ENCODE results near the gene PCDH12.

Gene PCDH12

DNA sequence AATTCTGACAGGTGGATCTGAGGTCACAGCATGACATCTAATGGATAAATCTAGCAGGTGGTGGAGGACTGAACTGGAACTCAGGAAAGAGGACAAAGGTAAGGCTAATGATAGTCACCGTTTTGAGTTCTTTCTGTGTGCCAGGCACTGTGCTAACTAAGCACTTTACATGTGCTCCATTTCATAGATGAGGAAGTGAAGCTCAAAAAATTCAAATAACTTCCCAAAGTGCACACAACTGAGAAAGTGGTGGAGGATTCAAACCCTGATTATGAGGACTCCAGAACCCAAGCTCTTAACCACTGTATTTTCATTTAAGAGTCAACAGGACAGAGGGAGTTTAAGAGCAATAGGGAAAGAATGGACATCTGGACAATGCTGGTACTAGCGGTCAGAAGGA is 41.5 kb downstream of the PCDH12 start:
- ChIA-PET POLR2A (interaction anchor here (0.6 kb wide), 1 partner anchor 27 kb away, joined by 3 read pairs; no protein-coding TSS in a partner anchor), CTCF (interaction anchor here (1.2 to 3.5 kb wide), 8 partner anchors 10 to 224 kb away, joined by 3 to 23 read pairs (median 6); partner anchors contain the start of genes PCDH1 and RNF14)
- TF ChIP-seq CTCF (IDR thresholded peaks at IDR 0.05; ENCODE audit: control extremely low read depth, extremely low read depth, low read depth, missing control alignments), result no peak
- DNase-seq (ENCODE audit: extremely low spot score), result no peak

DNA sequence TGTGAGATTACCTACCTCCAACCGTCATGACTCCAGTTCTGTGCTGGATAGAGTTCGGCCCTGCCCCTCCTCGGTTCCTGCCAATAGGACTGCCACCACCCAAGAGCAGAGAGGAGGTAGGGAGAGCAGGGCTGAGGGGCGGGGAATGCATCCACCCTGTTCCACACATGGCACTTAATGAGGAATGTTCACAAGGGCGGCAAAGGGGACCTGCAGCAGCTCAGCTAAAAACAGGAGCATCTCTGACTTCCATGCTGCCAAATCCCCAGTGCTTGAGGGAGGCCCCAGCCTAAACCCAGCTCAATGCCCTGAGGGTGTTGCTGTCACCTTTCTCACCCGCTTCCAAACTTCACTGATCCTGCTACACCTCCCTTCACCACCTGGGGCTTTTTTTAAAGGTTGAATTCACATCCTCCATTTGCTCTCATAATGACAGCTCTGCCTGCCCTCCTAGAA is 42.1 kb downstream of the PCDH12 start:
- TF ChIP-seq CTCF (IDR thresholded peaks at IDR 0.05; ENCODE audit: control extremely low read depth, extremely low read depth, low read depth, missing control alignments), result no peak
- DNase-seq (ENCODE audit: extremely low spot score), result no peak
- CTCF ChIA-PET, result interaction anchor here (1.2 to 3.5 kb wide), 9 partner anchors 9 to 224 kb away, joined by 3 to 23 read pairs (median 5); partner anchors contain the start of genes PCDH1 and RNF14
- POLR2A ChIA-PET, result interaction anchor here (0.6 kb wide), 1 partner anchor 26 kb away, joined by 3 read pairs; no protein-coding TSS in a partner anchor

- DNase-seq (ENCODE audit: extremely low spot score), result no peak
- POLR2A ChIA-PET, result interaction anchor here (0.6 kb wide), 1 partner anchor 441 kb away, joined by 3 read pairs; no protein-coding TSS in a partner anchor
- no peak for TF ChIP-seq CTCF (IDR thresholded peaks at IDR 0.05; ENCODE audit: control extremely low read depth, extremely low read depth, low read depth, missing control alignments)
- CTCF ChIA-PET, result interaction anchor here (0.8 to 3.3 kb wide), 9 partner anchors 9 to 222 kb away, joined by 3 to 23 read pairs (median 4); partner anchors contain the start of genes DELE1, PCDH1 and RNF14
Measured at GRCh38 chr5:141914797-141915196, 43.2 kb downstream of the PCDH12 start.

GRCh38 chr5:141914199-141914743 is 43.7 kb downstream of the PCDH12 start:
- DNase-seq (ENCODE audit: extremely low spot score), result peak; percentile 66
- ChIA-PET CTCF (interaction anchor here (0.8 to 3.3 kb wide), 7 partner anchors 9 to 221 kb away, joined by 3 to 23 read pairs (median 5); partner anchors contain the start of genes DELE1 and PCDH1), POLR2A (interaction anchor here (0.6 kb wide), 1 partner anchor 442 kb away, joined by 3 read pairs; no protein-coding TSS in a partner anchor)
- peak; percentile 29 for TF ChIP-seq CTCF (IDR thresholded peaks at IDR 0.05; ENCODE audit: control extremely low read depth, extremely low read depth, low read depth, missing control alignments)

DNA sequence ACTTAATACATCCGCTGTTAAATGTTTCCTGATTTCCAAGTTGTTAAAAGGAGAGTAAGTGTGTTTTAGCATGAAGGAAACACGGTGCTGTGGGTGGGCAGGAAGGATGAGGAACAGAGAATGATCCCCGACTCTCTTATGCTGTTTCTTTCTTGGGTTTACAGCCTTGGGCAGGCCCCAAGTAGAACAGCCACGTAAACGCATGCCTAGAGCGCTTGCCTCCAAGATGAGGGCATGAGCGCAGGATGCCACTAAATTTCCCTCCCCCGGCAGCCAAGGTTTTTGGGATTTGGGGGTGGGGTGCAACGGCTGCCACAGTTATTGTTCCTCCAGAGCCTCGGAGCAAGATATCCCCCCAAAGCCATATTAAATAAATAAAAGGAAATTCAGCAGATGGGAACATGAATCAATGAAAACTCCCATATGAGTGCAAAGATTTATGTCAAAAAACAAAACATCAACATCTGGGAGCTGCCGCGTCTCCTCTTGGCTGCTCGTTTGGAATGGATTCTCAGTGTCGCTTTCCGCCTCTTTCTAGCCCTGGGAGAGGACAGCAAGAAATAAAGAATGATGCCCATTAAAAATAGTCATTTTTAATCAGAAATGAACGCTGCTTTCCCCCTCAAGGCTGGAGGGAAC is 44.3 kb downstream of the PCDH12 start:
- DNase-seq (ENCODE audit: extremely low spot score), result no peak
- ChIA-PET POLR2A (no interaction called here), CTCF (interaction anchor here (1.0 to 3.3 kb wide), 5 partner anchors 10 to 221 kb away, joined by 4 to 23 read pairs (median 8); partner anchors contain the start of genes DELE1 and PCDH1)
- TF ChIP-seq CTCF (IDR thresholded peaks at IDR 0.05; ENCODE audit: control extremely low read depth, extremely low read depth, low read depth, missing control alignments), result no peak

DNA sequence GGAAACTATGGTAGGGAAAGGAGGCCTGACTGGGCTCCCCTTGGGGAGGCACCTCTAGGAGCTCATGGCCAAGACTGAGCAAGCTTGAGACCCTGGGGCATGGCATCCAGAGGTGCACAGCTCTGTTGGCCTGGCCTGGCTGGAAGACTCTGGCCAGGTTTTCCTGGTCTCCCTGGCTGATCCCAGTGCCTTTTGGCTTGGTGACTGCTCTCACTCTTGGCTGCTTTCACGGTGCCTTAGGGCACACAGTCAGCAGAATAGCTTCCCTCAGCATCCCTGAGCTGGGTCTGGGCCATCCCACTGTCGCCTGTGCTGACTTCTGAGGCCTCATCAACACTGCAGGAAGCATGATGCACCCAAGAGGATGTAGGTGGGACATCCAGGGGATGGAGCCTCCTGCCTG is 47.7 kb downstream of the PCDH12 start:
- POLR2A ChIA-PET, result interaction anchor here (1.2 kb wide), 1 partner anchor 14 kb away, joined by 3 read pairs; the partner anchor contains the start of gene DELE1
- no peak for DNase-seq (ENCODE audit: extremely low spot score)
- no peak for TF ChIP-seq CTCF (IDR thresholded peaks at IDR 0.05; ENCODE audit: control extremely low read depth, extremely low read depth, low read depth, missing control alignments)
- CTCF ChIA-PET, result interaction anchor here (0.6 to 1.9 kb wide), 3 partner anchors 11 to 31 kb away, joined by 3 to 6 read pairs (median 4); no protein-coding TSS in a partner anchor
